Measurements from ENCODE around the gene YARS1. TPM values are rescaled to one million over a fixed set of nuclear protein-coding genes. Genes with fewer than 3 reads are reported as not detected.

The YARS1 gene
- total and polyA plus RNA-seq, 2 of the 13 experiments (the other 11 are each of a cell fraction or from before 2014, with no cell fraction given) = 50.1 to 113 TPM

GRCh38 chr1:32736812-32737791 lies 80.1 kb downstream of the YARS1 start (continued):
- no peak for TF ChIP-seq TRAFD1 (CRISPR knock-in tag; IDR thresholded peaks at IDR 0.05; ENCODE audit: borderline replicate concordance)
- TF ChIP-seq FOSL2 (CRISPR knock-in tag; IDR thresholded peaks at IDR 0.05) = peak; percentile 67
- TF ChIP-seq ZNF253 (CRISPR knock-in tag; IDR thresholded peaks at IDR 0.05; ENCODE audit: borderline replicate concordance) = no peak
- peak; percentile 95 for TF ChIP-seq ZNF230 (CRISPR knock-in tag; IDR thresholded peaks at IDR 0.05)
- 0 out of 2 replicates have a peak, but pooled peaks have one; percentile 53 for TF ChIP-seq HDAC1 (CRISPR knock-in tag; IDR thresholded peaks at IDR 0.05)
- no peak for TF ChIP-seq NFIB (CRISPR knock-in tag; IDR thresholded peaks at IDR 0.05; ENCODE audit: borderline replicate concordance)
- TF ChIP-seq BCL6 (CRISPR knock-in tag; IDR thresholded peaks at IDR 0.05) = peak; percentile 64; the same call in 1 of the 2 replicates
- TF ChIP-seq ARID3A (IDR thresholded peaks at IDR 0.05; ENCODE audit: low read depth, low read length) = 0 out of 2 replicates have a peak, but pooled peaks have one; percentile 39
- peak; percentile 64; the same call in 1 of the 2 replicates for TF ChIP-seq ZBTB38 (CRISPR knock-in tag; IDR thresholded peaks at IDR 0.05)
- no peak; the same call in 1 of the 2 replicates for TF ChIP-seq SP140L (CRISPR knock-in tag; IDR thresholded peaks at IDR 0.05; ENCODE audit: borderline replicate concordance)
- TF ChIP-seq GMEB1 (CRISPR knock-in tag; IDR thresholded peaks at IDR 0.05; ENCODE audit: borderline replicate concordance) = 0 out of 2 replicates have a peak, but pooled peaks have one; percentile 24
- 0 out of 2 replicates have a peak, but pooled peaks have one; percentile 47 for TF ChIP-seq SNAPC4 (CRISPR knock-in tag; IDR thresholded peaks at IDR 0.05)
- TF ChIP-seq GATAD1 (CRISPR knock-in tag; IDR thresholded peaks at IDR 0.05) = peak; percentile 77
- peak; percentile 80 for TF ChIP-seq HOMEZ (CRISPR knock-in tag; IDR thresholded peaks at IDR 0.05; ENCODE audit: low read depth)
- peak; percentile 70; the same call in 1 of the 2 replicates for TF ChIP-seq SMYD3 (CRISPR knock-in tag; IDR thresholded peaks at IDR 0.05)

All from HepG2 (cell line).